Stimulated activated CD8-positive, alpha-beta memory T cell treated with anti-CD3 and anti-CD28 coated beads, Interleukin-4, amount 100 ng/mL, for 48 hours (primary cell): ENCODE results near the gene ARL2BP.

Source experiments
- DNase-seq: peaks from one replicate; pipeline ENCODE4 v3.0.0-alpha.2; 2020

The ARL2BP gene

DNA sequence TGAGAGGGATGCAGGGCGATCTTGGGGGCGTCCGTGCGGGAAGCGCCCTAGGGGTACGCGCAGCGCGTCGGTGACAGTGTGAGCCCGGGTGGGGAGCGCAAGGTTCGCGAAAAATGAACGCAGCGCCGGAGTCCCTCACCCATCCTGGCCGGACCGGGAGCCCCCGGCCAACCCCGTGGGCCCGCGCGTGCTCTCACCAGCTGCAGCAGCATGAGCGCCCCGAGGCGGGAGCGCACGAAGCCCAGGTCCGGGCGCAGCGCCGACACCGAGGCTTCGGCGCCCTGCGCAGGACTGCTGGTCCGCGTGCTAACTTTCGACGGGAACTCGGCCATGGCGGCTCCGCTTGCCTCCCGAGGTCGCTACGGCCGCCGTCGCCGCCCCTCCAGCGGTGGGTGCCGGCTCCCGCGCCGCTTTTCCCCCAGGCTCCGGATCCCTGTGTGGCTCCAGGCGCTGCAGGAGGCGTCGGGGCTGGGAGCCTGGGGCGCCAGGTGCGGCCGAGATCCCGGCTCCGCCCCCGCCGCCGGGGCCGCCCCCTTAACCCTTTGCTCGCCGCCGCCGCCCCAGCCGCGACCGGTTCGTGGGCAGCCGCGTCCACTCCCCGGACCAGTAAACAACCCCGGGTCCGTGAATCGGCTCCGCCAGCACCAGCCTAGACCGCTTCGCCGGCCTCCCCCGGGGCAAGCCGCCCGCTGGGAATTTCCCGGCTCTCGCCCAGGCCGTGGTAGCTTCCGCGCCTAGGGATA is 39.3 kb downstream of the ARL2BP start, which contains the start of gene PLLP:
PLLP (minus strand) TSS at position 464 of the 743 bp plus-strand sequence; CDS start at position 332, 132 bp downstream.
- DNase-seq = peak; percentile 53

DNA sequence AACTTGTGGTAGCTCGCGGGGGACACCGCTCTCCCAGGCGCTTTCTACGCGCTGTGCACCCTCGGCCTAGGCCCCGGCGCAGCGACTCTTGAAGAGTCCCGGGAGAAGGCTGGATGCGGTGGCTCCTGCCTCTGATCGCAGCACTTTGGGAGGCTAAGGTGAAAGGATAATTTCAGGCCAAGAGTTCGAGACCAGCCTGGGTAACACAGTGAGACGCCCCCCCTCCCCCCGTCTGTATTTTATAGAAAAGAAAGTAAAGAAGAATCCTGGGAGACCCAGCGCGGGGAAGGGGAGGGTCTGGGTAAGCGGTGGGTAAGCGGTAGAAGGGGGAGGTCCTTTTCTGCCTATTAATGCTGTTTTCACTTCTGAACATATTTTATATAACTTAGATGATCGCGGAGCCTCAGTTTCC is 39.9 kb downstream of the ARL2BP start:
- DNase-seq = no peak

DNA sequence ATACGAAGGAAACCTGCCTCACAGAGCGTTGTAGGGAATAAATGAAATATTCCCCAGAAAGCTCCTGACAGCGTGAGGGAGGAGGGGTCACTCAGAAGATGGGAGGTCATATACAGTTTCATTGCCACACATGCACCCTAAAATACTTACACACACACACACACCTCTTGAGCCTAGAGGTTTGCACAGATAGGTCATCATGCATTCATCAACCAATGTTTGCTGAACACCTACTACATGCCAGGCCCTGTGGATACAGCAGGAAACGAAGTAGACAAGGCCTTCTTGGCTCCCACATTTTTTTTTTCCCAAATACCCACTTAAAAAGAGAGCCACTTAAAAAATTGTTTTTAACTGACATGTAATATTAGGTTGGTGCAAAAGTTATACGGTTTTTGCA is 40.3 kb downstream of the ARL2BP start:
- DNase-seq = no peak

DNA sequence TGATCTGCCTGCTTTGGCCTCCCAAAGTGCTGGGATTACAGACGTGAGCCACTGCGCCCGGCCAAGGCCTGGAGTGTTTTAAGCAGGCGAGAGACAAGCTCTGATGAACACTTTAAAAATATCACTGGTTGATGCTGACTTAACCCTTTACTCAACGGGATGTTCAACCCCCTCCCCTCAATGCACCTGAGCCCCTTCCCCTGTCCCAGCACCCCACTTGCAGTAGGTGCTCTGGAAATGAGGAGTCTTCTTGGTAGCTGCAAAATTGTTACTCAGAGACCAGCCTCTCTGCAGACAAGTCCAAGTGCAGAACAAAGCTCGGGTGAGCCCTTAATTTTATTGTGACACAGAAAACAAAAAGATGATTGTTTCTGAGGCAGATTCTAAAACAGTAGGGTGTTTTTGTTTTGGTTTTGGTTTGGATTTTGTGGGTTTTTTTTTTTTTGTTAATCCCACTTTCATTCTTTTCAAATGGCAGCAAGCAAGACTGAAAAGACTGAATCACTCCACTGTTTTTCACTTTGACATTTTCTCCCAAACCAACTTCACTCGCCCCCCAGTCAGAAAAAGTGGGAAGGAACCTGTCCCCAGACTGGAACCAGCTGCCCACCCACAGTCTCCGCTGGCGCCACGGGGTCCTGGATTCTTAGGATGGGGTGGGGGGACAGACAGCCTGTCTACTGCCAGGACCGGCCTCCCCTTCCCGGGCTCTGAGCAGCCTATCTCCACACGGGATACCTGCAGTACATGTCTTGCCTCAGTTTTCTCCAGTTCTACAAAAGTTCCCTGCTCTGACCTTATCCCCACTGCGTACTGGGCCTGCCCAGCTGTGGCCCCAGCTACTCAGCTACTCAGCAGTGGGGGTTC is 44.6 kb downstream of the ARL2BP start:
- DNase-seq = no peak

- peak; percentile 43 for DNase-seq
These were observed 52.8 kb downstream of the ARL2BP start for GRCh38 chr16:57297856-57298255.

DNA sequence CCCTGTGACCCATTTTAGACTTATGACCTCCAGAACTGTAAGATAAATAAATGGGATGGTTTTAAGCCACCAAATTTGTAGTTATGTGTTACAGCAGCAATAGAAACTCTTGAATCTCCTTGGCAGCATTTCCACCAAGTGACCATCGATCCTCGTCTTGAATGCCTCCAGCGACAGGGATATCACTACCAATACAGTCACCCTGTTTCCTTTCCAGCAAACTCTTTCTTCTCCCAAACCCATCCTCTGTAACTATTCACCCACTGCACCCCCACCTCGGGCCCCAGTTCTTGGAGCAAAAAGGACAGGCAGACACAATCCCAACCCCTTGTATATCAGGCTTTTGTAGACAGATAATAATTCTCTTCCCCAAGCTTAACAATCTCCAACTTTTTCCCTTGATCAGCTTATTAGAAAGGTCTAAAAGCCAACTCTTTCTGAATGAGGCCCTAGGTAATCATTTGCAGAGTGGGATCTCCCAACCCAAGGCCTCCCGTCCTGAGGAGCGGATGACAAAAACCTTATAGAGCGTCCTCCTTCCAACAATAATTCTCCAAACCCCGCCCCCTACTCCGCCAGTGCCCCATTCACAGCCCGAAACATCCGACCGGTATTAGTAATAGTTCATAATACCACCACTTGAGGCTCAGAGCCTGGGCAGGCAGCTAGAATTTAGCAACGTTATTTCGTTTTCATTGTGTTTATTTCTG is 54.1 kb downstream of the ARL2BP start:
- no peak for DNase-seq

- DNase-seq = peak; percentile 91
These were observed 54.8 kb downstream of the ARL2BP start for GRCh38 chr16:57299719-57300386.

DNA sequence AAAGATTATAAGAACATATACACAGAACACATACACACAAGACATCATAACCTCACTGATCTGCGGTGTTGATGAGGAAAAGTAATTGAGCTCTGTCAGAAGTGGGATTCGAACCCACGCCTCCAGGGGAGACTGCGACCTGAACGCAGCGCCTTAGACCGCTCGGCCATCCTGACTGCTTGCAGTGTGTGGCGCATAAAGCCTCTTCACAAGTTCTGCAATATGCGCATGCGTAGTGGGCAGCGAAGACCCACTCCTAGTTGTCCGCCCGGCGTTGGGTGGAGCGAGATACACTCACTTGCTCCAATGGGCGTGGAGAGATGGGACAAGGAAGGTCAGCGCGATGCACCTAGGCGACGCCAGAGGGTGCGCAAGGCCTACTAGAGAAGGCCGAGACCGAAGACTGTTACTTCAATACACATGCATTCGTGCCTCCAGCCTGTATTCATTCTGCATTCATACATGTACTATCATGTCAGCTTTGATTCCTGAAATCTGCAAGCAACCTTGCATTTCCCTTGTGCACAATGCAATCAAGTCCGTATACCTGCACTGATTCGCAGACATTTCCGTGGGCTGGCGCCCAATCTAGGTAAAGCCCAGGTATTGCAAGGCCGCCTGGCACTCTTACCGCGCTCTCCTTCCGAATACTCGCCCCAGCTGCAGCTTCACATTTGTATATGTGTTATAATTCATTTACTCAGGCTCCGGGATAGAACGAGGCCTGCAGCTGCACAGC is 55.5 kb downstream of the ARL2BP start:
- DNase-seq = peak; percentile 99

DNA sequence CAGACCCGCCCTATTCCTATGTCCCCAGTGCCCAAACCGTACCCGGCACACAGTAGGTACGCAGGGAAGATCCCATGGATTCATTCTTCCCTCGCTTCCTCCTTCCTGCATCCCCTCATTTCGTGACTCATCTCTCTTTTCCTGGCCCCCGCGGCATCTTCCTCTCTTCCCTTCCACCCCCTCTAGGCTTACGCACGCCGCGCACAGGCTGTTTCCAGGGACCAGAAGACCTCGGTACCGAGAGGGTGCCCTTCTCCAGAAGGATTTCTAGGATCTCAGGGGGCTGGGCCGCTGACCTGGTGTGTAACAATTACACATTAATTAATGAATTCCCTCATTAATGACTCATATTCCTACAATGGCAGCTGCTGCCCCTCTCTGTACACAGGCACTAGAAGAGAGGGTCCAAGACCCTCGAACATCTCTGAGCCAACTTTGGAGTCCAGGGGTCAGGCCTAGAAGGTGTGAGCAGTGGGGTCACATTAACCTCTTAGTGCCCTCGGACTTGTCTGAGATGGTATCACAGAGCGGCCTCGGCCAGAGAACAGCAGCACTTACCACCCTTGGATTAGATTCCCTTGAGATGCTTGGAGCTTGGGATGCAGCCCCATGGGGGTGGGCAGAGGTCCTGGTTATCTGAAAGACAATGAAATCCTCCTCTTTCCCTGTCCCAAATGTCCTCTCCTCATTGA is 56.2 kb downstream of the ARL2BP start:
- DNase-seq = no peak
